ENCODE measurements around the gene SNX7. TPM values are rescaled to one million over a fixed set of nuclear protein-coding genes. Genes with fewer than 3 reads are reported as not detected.

SNX7 gene
- total RNA-seq, 1 experiment from 2014 or later, result 18.8 TPM

DNA sequence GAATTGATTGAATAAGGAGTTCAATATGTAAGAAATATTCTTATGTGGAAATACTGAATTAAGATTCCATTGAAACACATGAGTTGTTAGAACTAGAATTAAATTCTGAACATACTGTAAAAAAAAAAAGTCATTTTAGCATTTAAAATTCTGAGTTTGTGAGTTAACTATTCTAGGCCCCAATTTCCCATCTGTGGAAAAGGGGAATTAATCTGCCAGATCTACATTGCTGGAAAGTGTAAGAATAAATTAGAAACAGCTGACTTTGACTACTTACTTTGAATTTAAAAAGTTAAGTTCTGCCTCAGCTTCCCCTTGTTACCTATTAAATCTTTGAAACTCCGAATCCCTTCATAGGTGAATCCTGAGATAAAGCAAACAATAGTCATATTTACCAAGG lies 103.0 kb downstream of the SNX7 start:
- no peak overlapping the region for H2AFZ ChIP-seq (ENCODE audit: low read depth, low read length, poor library complexity, severe bottlenecking)
- ATAC-seq, result no peak
- no peak for DNase-seq (ENCODE audit: low read depth, low spot score)
- no peak overlapping the region for H3K4me2 ChIP-seq (ENCODE audit: low read length)
- no TSS peak for BruUV-seq (replicated peaks)
- no peaks in the 10 kb centered on the region for H4K20me1 ChIP-seq (ENCODE audit: insufficient read depth)
- no peak overlapping the region for H3K27ac ChIP-seq (ENCODE audit: low read depth, low read length)
- no peak for TF ChIP-seq POLR2A (IDR thresholded peaks at IDR 0.05; ENCODE audit: borderline replicate concordance, extremely low read depth, insufficient read depth, insufficient read length)
- TF ChIP-seq SIN3A (IDR thresholded peaks at IDR 0.05; ENCODE audit: low read depth), result no peak
- TF ChIP-seq SP1 (IDR thresholded peaks at IDR 0.05; ENCODE audit: low read depth), result no peak
- no peak overlapping the region for H3K9ac ChIP-seq (ENCODE audit: low read length)
- no peaks in the 10 kb centered on the region for H3K27me3 ChIP-seq (ENCODE audit: insufficient read depth, low read length)
- ChIA-PET CTCF (no interaction called here), RAD21 (ENCODE audit: low non-redundant PET in 1 of 2, low total read pairs in 2 of 2, uncharacterized antibody in 2 of 2, unreplicated experiment in 2 of 2) (no interaction called here), POLR2A (no interaction called here)
- no peak overlapping the region for H3K4me3 ChIP-seq (replicated peaks in 1 of 2; ENCODE audit: low read depth in 1 of 2, low read length in 2 of 2)
- H3K79me2 ChIP-seq (ENCODE audit: insufficient read depth, low read length), result no peaks in the 10 kb centered on the region
- no peaks in the 10 kb centered on the region for H3K4me1 ChIP-seq (ENCODE audit: control insufficient read depth in 1 of 2, insufficient read depth in 2 of 2, low read length in 2 of 2)
- no peaks in the 10 kb centered on the region for H3K9me3 ChIP-seq (ENCODE audit: control insufficient read depth in 1 of 2, insufficient read depth in 1 of 2, low read depth in 1 of 2, low read length in 2 of 2)
- H3K9me2 ChIP-seq (ENCODE audit: insufficient read depth), result no peaks in the 10 kb centered on the region
- H3K36me3 ChIP-seq (ENCODE audit: control insufficient read depth in 1 of 2, insufficient read depth in 2 of 2, low read length in 2 of 2), result no peaks in the 10 kb centered on the region
- intact Hi-C loops (cut with micrococcal nuclease), result no loop called here

DNA sequence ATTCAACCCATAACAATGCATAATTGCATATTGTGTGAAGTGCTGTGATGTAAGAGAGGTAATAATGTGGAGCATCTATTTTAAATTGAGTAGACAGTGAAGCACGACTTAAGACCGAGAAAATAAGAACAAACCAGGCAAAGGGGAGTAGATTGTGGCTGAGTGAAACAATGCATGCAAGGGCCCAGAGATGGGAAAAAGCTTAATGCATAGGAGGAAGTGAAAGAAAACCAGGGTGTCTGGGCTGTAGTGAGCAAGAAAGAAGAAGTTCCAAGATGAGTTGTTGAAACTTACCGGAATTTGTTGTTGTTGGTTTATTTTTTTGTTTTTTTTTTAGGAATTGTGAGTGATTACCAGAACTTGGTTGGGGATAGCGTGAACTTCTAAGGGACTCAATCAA lies 104.7 kb downstream of the SNX7 start:
- Histone ChIP-seq H3K27ac (ENCODE audit: low read depth, low read length) (no peak overlapping the region), H3K36me3 (ENCODE audit: control insufficient read depth in 1 of 2, insufficient read depth in 2 of 2, low read length in 2 of 2) (no peaks in the 10 kb centered on the region), H3K4me3 (replicated peaks in 1 of 2; ENCODE audit: low read depth in 1 of 2, low read length in 2 of 2) (no peak overlapping the region), H4K20me1 (ENCODE audit: insufficient read depth) (no peaks in the 10 kb centered on the region), H3K79me2 (ENCODE audit: insufficient read depth, low read length) (no peaks in the 10 kb centered on the region), H3K9ac (ENCODE audit: low read length) (no peak overlapping the region), H3K4me2 (ENCODE audit: low read length) (no peak overlapping the region), H3K9me2 (ENCODE audit: insufficient read depth) (no peaks in the 10 kb centered on the region), H3K27me3 (ENCODE audit: insufficient read depth, low read length) (no peaks in the 10 kb centered on the region), H2AFZ (ENCODE audit: low read depth, low read length, poor library complexity, severe bottlenecking) (no peak overlapping the region), H3K9me3 (ENCODE audit: control insufficient read depth in 1 of 2, insufficient read depth in 1 of 2, low read depth in 1 of 2, low read length in 2 of 2) (no peaks in the 10 kb centered on the region), H3K4me1 (ENCODE audit: control insufficient read depth in 1 of 2, insufficient read depth in 2 of 2, low read length in 2 of 2) (no peaks in the 10 kb centered on the region)
- ChIA-PET POLR2A (no interaction called here), RAD21 (ENCODE audit: low non-redundant PET in 1 of 2, low total read pairs in 2 of 2, uncharacterized antibody in 2 of 2, unreplicated experiment in 2 of 2) (no interaction called here), CTCF (interaction anchor here (1.7 kb wide), 1 partner anchor 17 kb away, joined by 4 read pairs; no protein-coding TSS in a partner anchor)
- BruUV-seq (replicated peaks), result no TSS peak
- intact Hi-C loops (cut with micrococcal nuclease), result no loop called here
- DNase-seq (ENCODE audit: low read depth, low spot score) (no peak), ATAC-seq (no peak)
- TF ChIP-seq EGR1 (IDR thresholded peaks at IDR 0.05; ENCODE audit: low read depth), result no peak
- TF ChIP-seq, protein P1, sequence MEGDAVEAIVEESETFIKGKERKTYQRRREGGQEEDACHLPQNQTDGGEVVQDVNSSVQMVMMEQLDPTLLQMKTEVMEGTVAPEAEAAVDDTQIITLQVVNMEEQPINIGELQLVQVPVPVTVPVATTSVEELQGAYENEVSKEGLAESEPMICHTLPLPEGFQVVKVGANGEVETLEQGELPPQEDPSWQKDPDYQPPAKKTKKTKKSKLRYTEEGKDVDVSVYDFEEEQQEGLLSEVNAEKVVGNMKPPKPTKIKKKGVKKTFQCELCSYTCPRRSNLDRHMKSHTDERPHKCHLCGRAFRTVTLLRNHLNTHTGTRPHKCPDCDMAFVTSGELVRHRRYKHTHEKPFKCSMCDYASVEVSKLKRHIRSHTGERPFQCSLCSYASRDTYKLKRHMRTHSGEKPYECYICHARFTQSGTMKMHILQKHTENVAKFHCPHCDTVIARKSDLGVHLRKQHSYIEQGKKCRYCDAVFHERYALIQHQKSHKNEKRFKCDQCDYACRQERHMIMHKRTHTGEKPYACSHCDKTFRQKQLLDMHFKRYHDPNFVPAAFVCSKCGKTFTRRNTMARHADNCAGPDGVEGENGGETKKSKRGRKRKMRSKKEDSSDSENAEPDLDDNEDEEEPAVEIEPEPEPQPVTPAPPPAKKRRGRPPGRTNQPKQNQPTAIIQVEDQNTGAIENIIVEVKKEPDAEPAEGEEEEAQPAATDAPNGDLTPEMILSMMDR (IDR thresholded peaks at IDR 0.05 in 2 of 3, conservative IDR thresholded peaks at IDR 0.05 in 1 of 3; ENCODE audit: borderline replicate concordance in 1 of 3, insufficient read depth in 1 of 3, low read depth in 2 of 3, low read length in 2 of 3), result no peak

All from HCT116 (cell line).